Stimulated activated CD4-positive, alpha-beta T cell treated with anti-CD3 and anti-CD28 coated beads, TNF-alpha, amount 100 ng/mL, for 48 hours (primary cell): ENCODE data around the gene HOXA5.

ENCODE experiments used
- DNase-seq, 3 donors: peaks; one replicate each; pipeline ENCODE4 v3.0.0-alpha.2; 2020; ENCODE audit warnings: low read depth in 3 of 3

The HOXA5 gene

GRCh38 chr7:27143023-27143949, at the start of gene HOXA5:
Gene HOXA5, minus strand, starts transcription at chr7:27143681. Its CDS starts 74 bp downstream, at chr7:27143607.
- DNase-seq, result no peak

GRCh38 chr7:27192546-27193334, 49.3 kb upstream of the HOXA5 start:
- DNase-seq, result no peak

DNA sequence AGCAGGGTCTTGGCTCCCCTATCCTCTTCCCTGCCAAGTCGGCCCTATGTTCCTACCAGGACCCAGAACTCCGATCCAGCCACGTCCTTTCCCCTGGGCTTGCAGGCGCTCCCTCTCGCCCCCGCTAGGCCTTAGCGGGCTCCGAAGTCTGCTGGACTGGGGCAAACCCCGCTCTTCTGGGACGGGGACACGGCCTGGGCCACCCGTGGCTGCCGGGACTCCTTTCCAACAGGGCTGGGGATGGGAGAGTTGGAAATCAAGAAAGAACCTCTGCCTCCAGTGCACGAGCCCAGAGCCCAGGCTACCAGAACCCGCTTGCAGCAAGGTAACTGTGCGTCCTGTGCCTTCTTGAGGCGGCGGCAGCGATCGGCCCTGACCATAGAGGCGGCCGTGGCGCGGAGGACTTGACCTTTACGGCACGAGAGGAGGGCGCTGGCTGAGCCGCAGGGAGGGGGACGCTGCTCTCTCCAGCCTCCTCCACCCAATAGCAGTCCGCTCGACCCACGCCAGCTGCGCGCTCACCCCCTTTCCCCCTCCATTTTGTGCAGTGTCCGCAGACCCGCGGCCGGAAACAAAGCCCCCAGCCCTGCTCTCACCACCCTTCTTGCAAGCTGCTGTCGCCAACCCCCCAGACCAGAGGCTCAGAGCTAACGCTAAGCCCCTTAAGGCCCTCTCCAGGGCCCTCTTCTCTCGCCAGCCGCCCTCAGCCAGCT, 48.5 kb upstream of the HOXA5 start:
- DNase-seq, result no peak

GRCh38 chr7:27191161-27191731, 47.8 kb upstream of the HOXA5 start:
- DNase-seq, result no peak

GRCh38 chr7:27189997-27190748, 46.7 kb upstream of the HOXA5 start:
- no peak for DNase-seq

DNA sequence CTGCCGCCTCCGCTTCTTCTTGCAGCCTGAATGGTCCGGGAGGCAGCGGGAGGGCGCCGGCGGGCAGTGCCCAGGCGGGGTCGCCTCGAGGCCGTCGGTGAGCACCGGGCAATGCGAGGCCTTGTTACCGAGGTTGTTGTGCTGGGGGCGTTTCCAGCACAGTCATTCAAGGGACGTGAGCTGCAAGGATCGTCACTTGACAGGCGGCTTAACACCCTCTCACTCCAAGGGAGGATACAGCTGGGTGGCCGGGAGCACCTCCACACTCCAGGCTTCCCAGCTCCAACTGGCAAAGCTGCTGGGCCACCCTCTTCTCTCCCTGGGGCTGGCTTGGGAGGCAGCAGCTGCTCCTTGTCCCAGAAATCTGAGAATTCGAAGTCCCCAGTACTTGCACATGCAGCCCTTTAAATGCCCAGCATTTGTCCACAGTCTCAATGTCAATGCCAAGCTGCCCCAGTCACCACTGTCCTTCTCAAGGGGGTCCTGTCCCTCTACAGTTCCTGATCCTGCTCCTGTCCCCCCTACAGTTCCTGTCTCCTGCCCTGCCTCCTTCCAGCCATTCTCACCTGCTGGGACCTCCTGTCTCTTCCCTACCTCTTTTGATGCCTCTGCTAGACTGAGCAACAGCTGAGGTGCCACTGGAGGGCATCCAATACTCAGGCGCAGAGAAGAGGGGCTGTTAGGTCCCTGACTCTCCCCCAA, 46.0 kb upstream of the HOXA5 start:
- DNase-seq, result no peak

DNA sequence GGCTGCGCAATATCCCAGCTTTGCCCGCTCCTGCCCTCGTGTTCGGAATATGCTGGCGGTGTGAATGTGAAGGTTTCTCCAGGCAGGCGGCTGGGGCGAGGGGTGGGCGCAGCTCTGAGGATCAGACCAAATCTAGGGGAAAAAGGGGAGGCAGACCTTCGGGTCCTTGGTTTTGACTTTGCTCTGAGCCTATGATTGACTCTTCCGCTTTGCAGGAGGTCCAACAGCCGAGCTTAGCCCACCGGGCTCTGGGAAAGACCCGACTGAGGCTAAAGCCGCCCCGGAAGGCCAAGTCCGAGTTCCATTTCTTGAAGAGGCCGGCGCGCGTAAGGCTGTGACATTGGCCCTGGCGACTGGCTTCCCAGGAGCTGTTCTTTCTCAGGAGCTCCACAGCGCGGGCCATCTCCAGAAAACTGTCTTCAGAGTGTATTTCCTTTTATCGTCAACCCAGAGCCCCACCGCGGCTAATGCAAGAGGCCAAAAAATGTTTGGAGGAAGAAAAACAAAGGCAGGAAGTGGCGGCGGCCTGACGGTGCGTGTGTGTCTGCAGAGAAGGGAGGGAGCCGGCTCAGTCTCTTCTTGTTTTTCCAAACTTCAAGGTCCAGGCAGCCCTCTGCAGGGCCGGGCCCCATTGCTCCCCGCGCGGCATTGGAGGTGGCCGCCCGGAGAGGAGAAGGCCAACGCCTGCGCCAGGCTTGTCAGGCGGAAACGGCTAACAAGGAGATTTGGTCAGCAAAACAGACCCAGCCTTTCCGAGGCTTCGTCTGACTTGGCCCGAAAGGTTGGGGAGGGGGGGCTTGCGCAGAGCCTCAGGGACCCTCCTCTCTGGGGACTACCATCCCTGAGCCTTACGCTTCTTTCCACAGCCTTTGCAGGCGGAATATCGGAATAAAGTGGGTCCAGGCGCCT, 45.2 kb upstream of the HOXA5 start:
- no peak for DNase-seq

DNA sequence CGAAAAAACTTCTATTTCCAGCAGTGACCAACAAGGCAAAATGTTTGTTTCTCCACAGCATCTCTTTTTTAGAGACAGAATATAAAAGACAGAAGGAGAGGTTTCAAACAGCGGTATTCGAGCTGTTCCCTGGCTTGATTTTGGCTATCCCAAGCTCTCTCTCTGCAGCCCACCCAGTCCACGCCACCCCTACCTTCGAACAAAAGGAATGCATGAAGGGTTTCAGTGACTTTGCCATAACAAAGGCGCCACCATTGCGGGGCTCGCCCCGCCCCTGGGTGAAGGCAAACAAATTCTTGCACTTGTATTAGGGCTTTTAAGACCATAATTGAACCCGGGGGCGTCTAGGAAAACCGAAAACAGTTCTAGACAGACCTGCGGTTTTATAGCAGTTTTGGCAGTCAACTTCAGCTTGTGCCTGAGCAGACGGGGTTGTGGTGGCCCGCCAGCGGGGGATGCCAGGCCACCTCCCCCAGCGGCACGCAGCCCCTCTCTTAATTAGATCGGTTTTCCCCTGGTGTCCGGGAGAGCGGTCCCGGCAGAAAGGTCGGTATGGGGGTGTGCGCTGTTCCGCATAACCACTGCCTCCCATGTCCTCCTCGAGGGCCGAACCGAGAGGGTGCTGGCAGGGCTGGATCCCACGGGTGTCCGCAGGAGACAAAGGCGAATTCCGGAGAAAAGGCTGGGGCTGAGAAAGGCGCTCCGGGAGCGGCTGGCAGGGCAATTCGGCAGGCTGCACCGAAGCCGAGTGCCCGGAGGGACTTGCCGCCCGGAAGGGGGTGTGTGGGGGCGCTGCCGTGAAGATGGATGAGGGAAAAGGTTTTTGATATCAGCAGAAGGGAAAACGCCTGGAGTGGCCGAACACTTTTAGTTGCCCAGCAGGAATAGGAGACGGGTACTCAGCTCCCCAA, 44.2 kb upstream of the HOXA5 start:
- no peak for DNase-seq

- no peak for DNase-seq
These were observed 43.4 kb upstream of the HOXA5 start for GRCh38 chr7:27186668-27187474.

DNA sequence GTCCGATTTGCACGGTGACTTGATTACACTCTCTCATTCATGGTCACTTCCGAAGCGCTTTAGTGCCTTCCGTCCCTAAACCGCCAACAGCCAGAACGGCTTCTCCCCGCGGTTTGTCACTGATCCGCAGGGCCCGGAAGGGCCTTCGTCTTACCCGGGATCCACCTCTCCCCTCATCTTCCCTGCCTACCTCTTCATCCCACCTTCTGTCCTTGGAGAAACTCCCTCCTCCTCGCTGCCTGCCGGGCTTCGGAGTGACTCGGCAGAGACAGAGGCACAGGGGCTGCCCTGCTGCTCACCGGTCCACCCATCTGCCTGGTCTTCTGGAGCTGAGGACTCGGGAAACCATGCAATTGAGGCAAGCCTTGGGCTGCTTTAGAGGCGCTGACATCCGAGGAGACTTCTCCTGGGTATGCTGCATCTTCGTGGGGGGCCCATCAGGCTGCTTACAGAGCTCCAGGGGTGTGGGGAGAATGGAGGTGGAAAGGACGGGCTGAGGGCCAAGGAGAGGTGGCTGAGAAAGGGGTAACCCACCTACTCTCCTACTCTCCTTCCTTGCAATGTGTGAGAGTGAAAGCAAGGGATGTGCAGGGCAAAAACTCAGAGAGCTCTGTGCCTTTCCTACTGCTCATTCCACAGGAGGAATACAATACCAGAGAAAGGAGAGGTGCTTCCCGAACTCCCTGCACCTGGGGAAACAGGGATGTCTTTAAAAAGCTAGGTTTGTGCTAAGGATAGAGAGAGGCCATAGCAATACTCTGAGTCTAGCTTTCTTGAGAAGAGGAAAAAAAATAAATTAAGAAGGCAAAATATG, 42.6 kb upstream of the HOXA5 start:
- DNase-seq, result no peak

GRCh38 chr7:27185013-27185853, 41.8 kb upstream of the HOXA5 start, which contains the start of gene HOXA11:
Gene HOXA11, minus strand, starts transcription at chr7:27185232. Its CDS starts 88 bp downstream, at chr7:27185144.
- no peak for DNase-seq

DNA sequence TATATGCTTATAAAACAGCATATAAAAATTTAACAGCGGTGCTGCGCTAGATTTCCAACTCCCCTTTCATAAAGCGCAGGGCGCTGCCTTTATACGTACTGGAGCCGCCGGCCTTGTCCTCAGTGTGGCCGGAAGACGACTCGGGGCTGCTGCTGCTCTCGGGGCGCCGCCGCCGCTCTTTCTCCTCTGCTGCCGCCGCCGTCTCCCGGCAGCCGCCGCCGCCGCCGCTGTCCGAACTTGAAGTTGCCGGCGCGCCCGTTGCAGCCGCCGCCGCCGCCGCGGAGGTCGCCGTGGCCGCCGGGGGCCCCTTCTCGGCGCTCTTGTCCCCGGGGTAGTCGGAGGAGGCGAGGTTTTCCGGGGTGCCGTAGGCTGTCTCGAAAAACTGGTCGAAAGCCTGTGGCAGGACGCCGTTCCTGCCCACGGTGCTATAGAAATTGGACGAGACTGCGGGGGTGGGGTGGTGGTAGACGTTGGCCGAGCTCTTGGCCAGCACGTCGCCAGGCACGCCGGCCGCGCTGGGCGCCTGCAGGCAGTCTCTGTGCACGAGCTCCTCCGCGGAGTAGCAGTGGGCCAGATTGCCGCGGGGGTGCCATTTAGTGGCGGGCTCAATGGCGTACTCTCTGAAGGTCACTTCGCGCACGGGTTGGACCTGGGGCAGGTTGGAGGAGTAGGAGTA, 41.0 kb upstream of the HOXA5 start:
- no peak for DNase-seq

GRCh38 chr7:27183682-27184336, 40.3 kb upstream of the HOXA5 start:
- DNase-seq, result no peak
